Cardiac fibroblast (primary cell): ENCODE results near the gene TXNDC9.
"Not testable (repeated sequence)": the region's sequence is repeated elsewhere in the genome, so short reads cannot be mapped to it uniquely, and the experiment has no call there.

ENCODE experiments used
- DNase-seq, 2 donors: peaks; one replicate each; pipeline versions ENCODE4 v3.0.0 to v3.0.0-alpha.2; 2010; ENCODE audit warnings: low read depth in 2 of 2
- H3K4me3 ChIP-seq, 2 donors: replicated peaks in 1 of 2; 1 replicate in 1 of 2; 2 replicates in 1 of 2; pipeline ENCODE4 v1.5.1; 2011; ENCODE audit warnings: low read depth in 2 of 2, low read length in 2 of 2, mild to moderate bottlenecking in 2 of 2, moderate library complexity in 1 of 2
- TF ChIP-seq, protein P1 (sequence below): IDR thresholded peaks from one replicate; pipeline ENCODE4 v1.5.1; 2011; ENCODE audit warnings: low read depth, mild to moderate bottlenecking, low read length, inconsistent platforms

Gene TXNDC9

DNA sequence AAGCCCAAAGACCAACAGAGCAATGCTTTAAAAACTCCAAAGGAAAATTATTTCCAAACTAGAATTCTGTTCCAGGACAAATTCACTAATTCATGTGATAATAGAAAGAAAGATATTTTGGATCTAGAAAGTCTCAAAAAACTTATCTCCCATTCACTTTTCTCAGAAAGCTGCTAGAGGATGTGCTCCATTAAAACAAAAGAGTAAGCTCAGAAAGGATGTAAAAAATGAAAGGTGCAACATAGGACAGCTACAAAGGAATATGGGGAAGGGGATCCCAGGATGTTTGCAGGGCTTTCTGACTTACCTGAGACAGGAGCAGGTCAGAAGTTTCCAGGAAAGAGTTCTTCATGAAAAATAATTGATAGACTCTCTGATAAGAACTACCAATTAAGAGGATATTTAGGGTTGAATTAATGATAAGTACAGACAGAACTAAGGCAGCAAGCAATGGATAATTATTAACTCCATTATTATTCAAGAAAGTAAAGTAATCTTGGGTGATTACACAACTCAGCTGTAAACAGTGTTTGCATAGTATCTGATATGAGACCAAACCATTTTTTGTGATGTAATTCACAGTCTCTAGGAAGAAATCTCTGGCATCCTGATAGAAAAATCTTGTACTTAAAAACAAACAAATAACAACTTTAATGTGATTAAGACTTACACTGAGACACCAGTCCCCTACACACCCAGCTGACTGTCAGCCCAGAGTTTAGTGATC lies 56.0 kb downstream of the TXNDC9 start:
- TF ChIP-seq, protein P1, sequence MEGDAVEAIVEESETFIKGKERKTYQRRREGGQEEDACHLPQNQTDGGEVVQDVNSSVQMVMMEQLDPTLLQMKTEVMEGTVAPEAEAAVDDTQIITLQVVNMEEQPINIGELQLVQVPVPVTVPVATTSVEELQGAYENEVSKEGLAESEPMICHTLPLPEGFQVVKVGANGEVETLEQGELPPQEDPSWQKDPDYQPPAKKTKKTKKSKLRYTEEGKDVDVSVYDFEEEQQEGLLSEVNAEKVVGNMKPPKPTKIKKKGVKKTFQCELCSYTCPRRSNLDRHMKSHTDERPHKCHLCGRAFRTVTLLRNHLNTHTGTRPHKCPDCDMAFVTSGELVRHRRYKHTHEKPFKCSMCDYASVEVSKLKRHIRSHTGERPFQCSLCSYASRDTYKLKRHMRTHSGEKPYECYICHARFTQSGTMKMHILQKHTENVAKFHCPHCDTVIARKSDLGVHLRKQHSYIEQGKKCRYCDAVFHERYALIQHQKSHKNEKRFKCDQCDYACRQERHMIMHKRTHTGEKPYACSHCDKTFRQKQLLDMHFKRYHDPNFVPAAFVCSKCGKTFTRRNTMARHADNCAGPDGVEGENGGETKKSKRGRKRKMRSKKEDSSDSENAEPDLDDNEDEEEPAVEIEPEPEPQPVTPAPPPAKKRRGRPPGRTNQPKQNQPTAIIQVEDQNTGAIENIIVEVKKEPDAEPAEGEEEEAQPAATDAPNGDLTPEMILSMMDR, result no peak
- no peak for DNase-seq
- no peak overlapping the region for H3K4me3 ChIP-seq

DNA sequence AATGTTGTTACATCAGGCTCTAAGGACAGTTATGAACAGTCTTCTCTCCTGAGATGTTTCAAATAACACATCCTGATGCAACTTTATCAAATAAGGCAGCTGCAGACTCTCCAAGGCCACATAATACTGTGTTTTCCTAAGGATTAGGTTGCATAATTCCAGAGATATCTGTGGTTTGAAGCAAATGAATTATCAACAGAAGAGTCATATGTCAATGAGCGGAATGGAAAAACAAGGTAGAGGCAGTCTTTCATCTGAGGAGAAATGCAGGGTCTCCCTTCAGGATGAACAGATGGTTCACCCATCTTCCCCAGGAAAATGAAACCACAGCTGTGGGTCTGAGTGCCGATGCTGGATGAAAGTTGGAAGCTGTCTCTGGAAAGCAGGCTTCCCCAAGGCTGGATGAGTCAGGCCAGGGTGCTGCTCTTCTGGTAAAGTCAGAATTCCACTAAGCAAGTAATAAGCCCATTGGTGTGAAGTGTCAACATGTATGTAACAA lies 57.3 kb downstream of the TXNDC9 start:
- TF ChIP-seq, protein P1, result no peak
- peak; percentile 68 to 69 for DNase-seq
- peak overlapping the region in 1 of 2 donors; percentile 2 for H3K4me3 ChIP-seq

DNA sequence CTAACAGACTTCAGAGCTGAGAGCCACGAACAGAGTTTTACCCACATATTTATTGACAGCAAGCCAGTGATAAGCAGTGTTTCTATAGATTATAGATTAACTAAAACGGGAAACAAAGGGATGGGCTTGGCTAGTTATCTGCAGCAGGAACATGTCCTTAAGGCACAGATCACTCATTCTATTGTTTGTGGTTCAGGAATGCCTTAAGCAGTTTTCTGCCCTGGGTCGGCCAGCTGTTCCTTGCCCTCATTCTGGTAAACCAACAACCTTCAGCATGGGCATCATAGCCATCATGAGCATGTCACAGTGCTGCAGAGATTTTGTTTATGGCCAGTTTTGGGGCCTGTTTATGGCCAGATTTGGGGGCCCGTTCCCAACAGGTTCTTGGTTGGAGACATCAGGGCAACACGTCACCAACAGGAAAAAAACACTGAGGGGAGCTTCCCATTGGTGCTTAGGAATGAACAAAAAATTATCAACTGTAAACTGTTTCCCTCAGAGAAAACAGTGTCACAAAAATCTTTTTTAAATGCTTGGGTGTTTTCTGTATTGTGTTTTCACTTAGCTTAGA lies 57.9 kb downstream of the TXNDC9 start:
- not testable (repeated sequence) for H3K4me3 ChIP-seq, DNase-seq

DNA sequence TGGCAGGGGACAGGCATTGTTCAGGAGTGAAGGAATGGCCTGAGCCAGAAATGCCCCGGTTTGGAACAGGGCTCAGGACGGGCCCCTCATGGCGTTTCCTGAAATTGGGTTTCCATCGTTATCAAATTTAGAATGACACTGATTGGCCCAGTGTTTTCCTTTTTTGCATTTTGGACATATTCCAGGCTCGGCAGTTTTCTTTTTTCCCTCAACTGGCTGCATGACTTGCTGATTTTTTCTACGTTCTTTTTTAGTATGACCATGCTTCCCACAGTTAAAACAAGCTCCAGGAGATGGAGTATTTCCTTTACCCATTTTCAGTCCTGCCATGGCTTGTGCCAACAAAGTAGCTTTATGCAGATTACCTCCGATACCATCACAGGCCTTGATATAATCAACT lies 60.3 kb downstream of the TXNDC9 start:
- H3K4me3 ChIP-seq, result no peak overlapping the region
- DNase-seq, result no peak
- TF ChIP-seq, protein P1, result no peak
